ENCODE data around the gene CSMD2.
A peak's percentile ranks its signal among the peaks of the same experiment; 100 is the strongest.

DNA sequence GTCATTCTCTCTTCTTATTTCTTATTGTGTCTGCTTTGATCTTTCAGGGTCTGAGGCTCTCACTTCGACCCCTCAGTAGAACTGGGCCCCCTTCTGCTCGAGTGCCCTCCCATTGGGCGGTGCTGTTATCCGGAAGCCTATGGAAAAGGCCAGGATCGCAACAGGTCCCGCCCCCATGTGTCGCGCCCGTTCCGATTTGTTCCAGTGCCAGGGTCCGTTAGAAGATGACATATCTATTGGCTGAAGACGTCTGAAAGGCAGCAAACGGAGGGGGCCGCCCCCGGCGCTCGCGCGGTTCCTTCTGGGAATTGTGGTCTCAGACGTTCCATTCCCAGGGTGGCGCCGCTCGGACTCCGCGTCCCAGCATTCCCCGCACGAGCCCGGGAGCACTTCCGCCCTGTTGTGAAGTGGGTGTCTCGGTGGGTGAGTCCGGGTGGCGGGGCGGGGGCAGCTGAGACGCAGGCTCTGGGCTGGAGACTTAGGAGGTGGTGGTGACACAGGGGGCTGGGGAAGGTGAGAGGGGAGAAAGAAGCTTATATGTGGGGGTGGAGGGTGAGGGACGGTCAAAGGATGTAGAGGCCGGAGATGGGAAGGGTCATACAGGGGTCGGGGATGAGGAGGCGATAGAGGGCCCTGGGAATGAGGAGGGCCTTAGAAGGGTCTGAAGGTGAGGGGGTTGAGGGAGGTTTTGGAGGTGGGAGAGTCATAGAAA, 692.6 kb downstream of the CSMD2 start, which contains the start of gene ZSCAN20:
- TF ChIP-seq, protein P1, sequence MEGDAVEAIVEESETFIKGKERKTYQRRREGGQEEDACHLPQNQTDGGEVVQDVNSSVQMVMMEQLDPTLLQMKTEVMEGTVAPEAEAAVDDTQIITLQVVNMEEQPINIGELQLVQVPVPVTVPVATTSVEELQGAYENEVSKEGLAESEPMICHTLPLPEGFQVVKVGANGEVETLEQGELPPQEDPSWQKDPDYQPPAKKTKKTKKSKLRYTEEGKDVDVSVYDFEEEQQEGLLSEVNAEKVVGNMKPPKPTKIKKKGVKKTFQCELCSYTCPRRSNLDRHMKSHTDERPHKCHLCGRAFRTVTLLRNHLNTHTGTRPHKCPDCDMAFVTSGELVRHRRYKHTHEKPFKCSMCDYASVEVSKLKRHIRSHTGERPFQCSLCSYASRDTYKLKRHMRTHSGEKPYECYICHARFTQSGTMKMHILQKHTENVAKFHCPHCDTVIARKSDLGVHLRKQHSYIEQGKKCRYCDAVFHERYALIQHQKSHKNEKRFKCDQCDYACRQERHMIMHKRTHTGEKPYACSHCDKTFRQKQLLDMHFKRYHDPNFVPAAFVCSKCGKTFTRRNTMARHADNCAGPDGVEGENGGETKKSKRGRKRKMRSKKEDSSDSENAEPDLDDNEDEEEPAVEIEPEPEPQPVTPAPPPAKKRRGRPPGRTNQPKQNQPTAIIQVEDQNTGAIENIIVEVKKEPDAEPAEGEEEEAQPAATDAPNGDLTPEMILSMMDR (IDR thresholded peaks at IDR 0.05 in 4 of 5, conservative IDR thresholded peaks at IDR 0.05 in 1 of 5): no peak
- TF ChIP-seq POLR2A (IDR thresholded peaks at IDR 0.05): peak; percentile 19 to 31

Measured in gastrocnemius medialis (tissue), 4 donors.